GM18498 (cell line): ENCODE measurements around the gene COL28A1.
"Not testable (repeated sequence)": the region's sequence is repeated elsewhere in the genome, so short reads cannot be mapped to it uniquely, and the experiment has no call there.

Experiments
- ATAC-seq: cut with Tn5 transposase; IDR thresholded peaks from one replicate; pipeline ENCODE4 v1.9.1; 2021; ENCODE audit warnings: mild to moderate bottlenecking, moderate library complexity; ENCODE audit not compliant: unreplicated experiment

COL28A1 gene

GRCh38 chr7:7421826-7422225 lies 113.8 kb downstream of the COL28A1 start:
- no peak for ATAC-seq

GRCh38 chr7:7418997-7419396 lies 116.7 kb downstream of the COL28A1 start:
- ATAC-seq = no peak

- ATAC-seq = no peak
Measured at GRCh38 chr7:7417851-7418250, 117.8 kb downstream of the COL28A1 start.

- ATAC-seq = no peak
Measured at GRCh38 chr7:7417414-7417813, 118.3 kb downstream of the COL28A1 start.

GRCh38 chr7:7416031-7416858 lies 119.4 kb downstream of the COL28A1 start:
- no peak for ATAC-seq

- no peak for ATAC-seq
Measured at GRCh38 chr7:7414791-7415603, 120.7 kb downstream of the COL28A1 start.

- no peak for ATAC-seq
Measured at GRCh38 chr7:7408001-7408770, 127.5 kb downstream of the COL28A1 start.

- no peak for ATAC-seq
Measured at GRCh38 chr7:7405461-7405860, 130.2 kb downstream of the COL28A1 start.

- no peak for ATAC-seq
Measured at GRCh38 chr7:7399707-7400106, 136.0 kb downstream of the COL28A1 start.

- ATAC-seq = no peak
Measured at GRCh38 chr7:7395785-7396184, 139.9 kb downstream of the COL28A1 start.

GRCh38 chr7:7388164-7388563 lies 147.5 kb downstream of the COL28A1 start:
- ATAC-seq = not testable (repeated sequence)

- no peak for ATAC-seq
Measured at GRCh38 chr7:7385421-7385820, 150.3 kb downstream of the COL28A1 start.

- no peak for ATAC-seq
Measured at GRCh38 chr7:7384228-7384627, 151.4 kb downstream of the COL28A1 start.

- no peak for ATAC-seq
Measured at GRCh38 chr7:7375538-7375937, 160.1 kb downstream of the COL28A1 start.

- no peak for ATAC-seq
Measured at GRCh38 chr7:7370076-7370475, 165.6 kb downstream of the COL28A1 start.

GRCh38 chr7:7369134-7369533 lies 166.5 kb downstream of the COL28A1 start:
- ATAC-seq = no peak

GRCh38 chr7:7354674-7355073 lies 181.0 kb downstream of the COL28A1 start:
- ATAC-seq = no peak

GRCh38 chr7:7352845-7353244 lies 182.8 kb downstream of the COL28A1 start:
- no peak for ATAC-seq

- ATAC-seq = no peak
Measured at GRCh38 chr7:7351832-7352231, 183.8 kb downstream of the COL28A1 start.

GRCh38 chr7:7351156-7351555 lies 184.5 kb downstream of the COL28A1 start:
- no peak for ATAC-seq

- ATAC-seq = no peak
Measured at GRCh38 chr7:7349156-7349555, 186.5 kb downstream of the COL28A1 start.
